ENCODE measurements around the gene MEF2D. TPM values are rescaled to one million over a fixed set of nuclear protein-coding genes. Genes with fewer than 3 reads are reported as not detected.

The MEF2D gene
- total RNA-seq, 1 experiment from 2014 or later: 18.7 TPM

- Histone ChIP-seq H2BK12ac (ENCODE audit: insufficient read length, low read depth, low read length) (no peak overlapping the region), H3K4me1 (ENCODE audit: insufficient read depth, low read length) (peaks cover 19% of the 10 kb centered on the region), H3K4me2 (ENCODE audit: insufficient read depth, insufficient read length, low read length) (no peak overlapping the region), H3K23ac (ENCODE audit: insufficient read length, low read depth, low read length) (no peak overlapping the region), H3K4ac (ENCODE audit: low read depth, low read length) (no peak overlapping the region), H2AFZ (ENCODE audit: low read length) (no peak overlapping the region), H4K5ac (ENCODE audit: insufficient read length, low read depth, low read length) (no peak overlapping the region), H2BK15ac (ENCODE audit: low read depth, low read length) (no peak overlapping the region), H2BK5ac (ENCODE audit: insufficient read length, low read length) (no peak overlapping the region), H3K56ac (ENCODE audit: insufficient read length, low read depth, low read length) (no peak overlapping the region), H3K23me2 (ENCODE audit: insufficient read length, low read depth, low read length, poor library complexity, severe bottlenecking) (no peaks in the 10 kb centered on the region), H2BK120ac (ENCODE audit: low read depth, low read length, poor library complexity, severe bottlenecking) (no peak overlapping the region), H3K9ac (ENCODE audit: extremely low read depth, insufficient read length, low read length) (no peak overlapping the region), H2BK20ac (ENCODE audit: low read depth, low read length, poor library complexity, severe bottlenecking) (no peak overlapping the region), H3K18ac (ENCODE audit: insufficient read length, low read depth, low read length) (no peak overlapping the region), H2AK5ac (ENCODE audit: insufficient read length, low read length) (no peak overlapping the region), H3K9me3 (ENCODE audit: control insufficient read depth, low read depth, low read length) (no peaks in the 10 kb centered on the region), H4K20me1 (ENCODE audit: control insufficient read depth, insufficient read depth, insufficient read length) (no peaks in the 10 kb centered on the region), H4K8ac (replicated peaks; ENCODE audit: insufficient read length, low read depth, low read length) (no peak overlapping the region), H3K27me3 (ENCODE audit: insufficient read depth, low read length) (no peaks in the 10 kb centered on the region), H3K27ac (ENCODE audit: insufficient read length, low read depth, low read length) (no peak overlapping the region), H4K91ac (ENCODE audit: insufficient read length, low read depth, low read length) (no peak overlapping the region), H3K79me2 (ENCODE audit: insufficient read depth, low read length) (no peaks in the 10 kb centered on the region; the same call in 1 of the 2 replicates), H3K79me1 (ENCODE audit: insufficient read depth, low read depth, low read length, poor library complexity, severe bottlenecking) (no peaks in the 10 kb centered on the region), H3K14ac (ENCODE audit: insufficient read depth, low read length) (no peak overlapping the region), H3T11ph (ENCODE audit: low read length) (no peak overlapping the region)
- Mint-ChIP-seq H3K4me3 (peak overlapping the region in 1 of 2 experiments; percentile 38; a peak in 1 of 5 replicates), H3K9me3 (no peaks in the 10 kb centered on the region), H3K27me3 (ENCODE audit: low read depth) (no peaks in the 10 kb centered on the region), H3K36me3 (ENCODE audit: insufficient read depth in 1 of 3, low read depth in 3 of 3) (no peaks in the 10 kb centered on the region; a peak in 1 of 7 replicates), H3K27ac (peak overlapping the region in 1 of 3 experiments; percentile 73; a peak in 1 of 7 replicates), H3K4me1 (peaks cover 49 to 62% of the 10 kb centered on the region in 2 experiments)
- TF ChIP-seq CTCF (conservative IDR thresholded peaks at IDR 0.05): no peak
- WGBS (ENCODE audit: extremely low coverage, insufficient read length, low lambda C conversion rate): no CpG with 5 or more reads among the region's 5 CpGs
- no peak for DNase-seq
These were observed 11.9 kb downstream of the MEF2D start for GRCh38 chr1:156488566-156489165.
